ENCODE results near the gene SYNJ2.
"Not testable (repeated sequence)": the region's sequence is repeated elsewhere in the genome, so short reads cannot be mapped to it uniquely, and the experiment has no call there.

The SYNJ2 gene

GRCh38 chr6:157959451-157960227 is 22.0 kb upstream of the SYNJ2 start:
- no peak for DNase-seq

- no peak for DNase-seq
These were observed 20.4 kb upstream of the SYNJ2 start for GRCh38 chr6:157961153-157961831.

- no peak for DNase-seq
These were observed 19.7 kb upstream of the SYNJ2 start for GRCh38 chr6:157961832-157962575.

GRCh38 chr6:157962601-157963302 is 18.9 kb upstream of the SYNJ2 start:
- no peak for DNase-seq

GRCh38 chr6:157964100-157964499 is 17.6 kb upstream of the SYNJ2 start:
- no peak for DNase-seq

- DNase-seq: no peak
These were observed 16.3 kb upstream of the SYNJ2 start for GRCh38 chr6:157965387-157965786.

- no peak for DNase-seq
These were observed 15.1 kb upstream of the SYNJ2 start for GRCh38 chr6:157966589-157966977.

GRCh38 chr6:157967020-157967419 is 14.6 kb upstream of the SYNJ2 start:
- DNase-seq: no peak

GRCh38 chr6:157967486-157967885 is 14.2 kb upstream of the SYNJ2 start:
- DNase-seq: no peak

- DNase-seq: not testable (repeated sequence)
These were observed 9.5 kb upstream of the SYNJ2 start for GRCh38 chr6:157972177-157972576.

- DNase-seq: no peak
These were observed 7.2 kb upstream of the SYNJ2 start for GRCh38 chr6:157974341-157974894.

- DNase-seq: no peak
These were observed 6.7 kb upstream of the SYNJ2 start for GRCh38 chr6:157974967-157975366.

GRCh38 chr6:157975456-157975855 is 6.2 kb upstream of the SYNJ2 start:
- no peak for DNase-seq

- DNase-seq: no peak
These were observed 5.1 kb upstream of the SYNJ2 start for GRCh38 chr6:157976345-157977175.

GRCh38 chr6:157977176-157977804 is 4.4 kb upstream of the SYNJ2 start:
- DNase-seq: no peak

- no peak for DNase-seq
These were observed 3.5 kb upstream of the SYNJ2 start for GRCh38 chr6:157978021-157978783.

GRCh38 chr6:157980288-157981131 is 1.2 kb upstream of the SYNJ2 start:
- DNase-seq: no peak

GRCh38 chr6:157981132-157981394 is 600 bp upstream of the SYNJ2 start:
- no peak for DNase-seq

- no peak for DNase-seq
These were observed 469 bp downstream of the SYNJ2 start for GRCh38 chr6:157982102-157982562.
